Measurements from ENCODE around the gene NIPBL.

NIPBL gene

DNA sequence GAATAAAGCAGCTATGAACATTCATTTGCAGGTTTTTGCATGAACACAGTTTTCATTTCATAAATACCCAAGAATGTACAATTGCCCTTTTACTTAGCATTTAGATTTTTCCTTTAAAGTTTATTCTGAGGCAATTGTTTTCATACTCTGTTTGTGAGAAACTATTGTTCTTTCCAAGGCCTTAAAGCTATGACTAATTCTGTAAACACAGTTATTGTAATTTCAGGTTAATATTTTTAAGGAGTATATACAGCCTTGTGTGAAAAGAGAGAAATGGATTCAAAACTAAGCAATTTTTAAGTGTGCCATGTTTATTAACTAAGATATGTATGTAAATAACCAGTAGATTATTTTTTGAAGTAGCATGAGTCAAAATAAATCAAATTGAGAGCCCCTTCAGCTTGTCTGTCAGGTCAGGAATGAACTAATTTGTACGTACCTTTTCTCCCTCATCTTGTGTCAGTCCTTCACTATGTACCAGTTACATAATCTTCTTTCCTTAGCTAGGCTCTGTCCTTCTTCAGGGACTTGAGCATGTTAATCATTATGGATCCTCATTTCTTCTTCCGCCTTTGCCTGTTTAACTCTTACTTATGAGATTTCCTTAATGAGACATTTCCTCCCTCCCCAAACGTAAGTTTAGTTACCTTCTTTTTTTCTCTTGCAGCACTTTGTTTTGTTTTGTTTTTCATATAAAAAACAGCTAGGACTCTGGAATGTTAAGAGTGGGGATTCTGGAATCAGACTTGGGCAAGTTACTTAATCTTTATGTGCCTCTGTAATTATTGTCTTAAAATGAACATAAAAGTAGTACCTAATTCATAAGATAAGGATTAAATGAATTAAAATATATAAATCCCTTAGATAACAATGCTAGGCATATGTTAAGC, 63.6 kb downstream of the NIPBL start:
- H2AFZ ChIP-seq (ENCODE audit: low read depth, low read length, severe bottlenecking): no peak overlapping the region
- H3K4me3 ChIP-seq (ENCODE audit: insufficient read depth, low read length, poor library complexity, severe bottlenecking): no peak overlapping the region
- H4K20me1 ChIP-seq (ENCODE audit: low read depth, low read length): peaks cover 24% of the 10 kb centered on the region
- no peaks in the 10 kb centered on the region for H3K9me3 ChIP-seq (ENCODE audit: insufficient read depth, low read length)
- no peaks in the 10 kb centered on the region for H3K27me3 ChIP-seq (ENCODE audit: low read length)
- no peaks in the 10 kb centered on the region for H3K9me2 ChIP-seq (replicated peaks; ENCODE audit: insufficient read depth, low read length)
- H3K9ac ChIP-seq (ENCODE audit: low read length): no peak overlapping the region
- no peak overlapping the region for H3K4me2 ChIP-seq (ENCODE audit: low read depth, low read length, poor library complexity, severe bottlenecking)
- H3K27ac ChIP-seq (ENCODE audit: low read depth, low read length): no peak overlapping the region
- TF ChIP-seq, protein P1, sequence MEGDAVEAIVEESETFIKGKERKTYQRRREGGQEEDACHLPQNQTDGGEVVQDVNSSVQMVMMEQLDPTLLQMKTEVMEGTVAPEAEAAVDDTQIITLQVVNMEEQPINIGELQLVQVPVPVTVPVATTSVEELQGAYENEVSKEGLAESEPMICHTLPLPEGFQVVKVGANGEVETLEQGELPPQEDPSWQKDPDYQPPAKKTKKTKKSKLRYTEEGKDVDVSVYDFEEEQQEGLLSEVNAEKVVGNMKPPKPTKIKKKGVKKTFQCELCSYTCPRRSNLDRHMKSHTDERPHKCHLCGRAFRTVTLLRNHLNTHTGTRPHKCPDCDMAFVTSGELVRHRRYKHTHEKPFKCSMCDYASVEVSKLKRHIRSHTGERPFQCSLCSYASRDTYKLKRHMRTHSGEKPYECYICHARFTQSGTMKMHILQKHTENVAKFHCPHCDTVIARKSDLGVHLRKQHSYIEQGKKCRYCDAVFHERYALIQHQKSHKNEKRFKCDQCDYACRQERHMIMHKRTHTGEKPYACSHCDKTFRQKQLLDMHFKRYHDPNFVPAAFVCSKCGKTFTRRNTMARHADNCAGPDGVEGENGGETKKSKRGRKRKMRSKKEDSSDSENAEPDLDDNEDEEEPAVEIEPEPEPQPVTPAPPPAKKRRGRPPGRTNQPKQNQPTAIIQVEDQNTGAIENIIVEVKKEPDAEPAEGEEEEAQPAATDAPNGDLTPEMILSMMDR (IDR thresholded peaks at IDR 0.05; ENCODE audit: insufficient read depth, low read length, poor library complexity, severe bottlenecking): no peak
- no peak for TF ChIP-seq EZH2phosphoT487 (conservative IDR thresholded peaks at IDR 0.05; ENCODE audit: low read length)
- H3F3A ChIP-seq (ENCODE audit: insufficient read depth): peaks cover 8% of the 10 kb centered on the region; the same call in 1 of the 2 replicates
- no peaks in the 10 kb centered on the region for H3K36me3 ChIP-seq (ENCODE audit: low read length)
- H3K79me2 ChIP-seq (ENCODE audit: insufficient read depth, low read length): peaks cover 86% of the 10 kb centered on the region

DNA sequence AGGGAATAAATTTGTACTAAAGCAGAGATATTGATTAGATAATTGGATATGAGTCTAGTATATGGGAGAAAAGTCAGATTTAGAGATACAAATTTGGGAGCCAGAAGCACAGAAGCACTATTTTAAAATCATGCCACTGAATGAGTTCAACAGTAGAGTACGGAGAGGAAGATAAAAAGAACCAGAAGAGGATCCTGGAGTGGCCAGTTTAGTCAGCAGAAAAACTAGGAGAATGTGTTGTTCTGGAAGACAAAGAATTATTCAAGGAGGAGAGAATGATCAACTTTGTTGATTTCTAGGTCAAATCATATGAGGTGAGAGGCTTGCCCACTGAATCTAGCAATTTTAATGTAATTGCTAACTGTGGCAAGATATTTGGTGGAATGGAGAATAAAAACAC, 67.0 kb downstream of the NIPBL start:
- H3K36me3 ChIP-seq (ENCODE audit: low read length): no peaks in the 10 kb centered on the region
- H3K9ac ChIP-seq (ENCODE audit: low read length): no peak overlapping the region
- no peaks in the 10 kb centered on the region for H3K9me2 ChIP-seq (replicated peaks; ENCODE audit: insufficient read depth, low read length)
- TF ChIP-seq, protein P1 (IDR thresholded peaks at IDR 0.05; ENCODE audit: insufficient read depth, low read length, poor library complexity, severe bottlenecking): no peak
- TF ChIP-seq EZH2phosphoT487 (conservative IDR thresholded peaks at IDR 0.05; ENCODE audit: low read length): no peak
- H3K4me3 ChIP-seq (ENCODE audit: insufficient read depth, low read length, poor library complexity, severe bottlenecking): no peak overlapping the region
- H3K9me3 ChIP-seq (ENCODE audit: insufficient read depth, low read length): no peaks in the 10 kb centered on the region
- no peak overlapping the region for H3K4me2 ChIP-seq (ENCODE audit: low read depth, low read length, poor library complexity, severe bottlenecking)
- no peak overlapping the region for H3K27ac ChIP-seq (ENCODE audit: low read depth, low read length)
- H4K20me1 ChIP-seq (ENCODE audit: low read depth, low read length): peaks cover 25% of the 10 kb centered on the region
- peaks cover 11% of the 10 kb centered on the region; the same call in 1 of the 2 replicates for H3F3A ChIP-seq (ENCODE audit: insufficient read depth)
- H3K79me2 ChIP-seq (ENCODE audit: insufficient read depth, low read length): peaks cover 84% of the 10 kb centered on the region
- H3K27me3 ChIP-seq (ENCODE audit: low read length): no peaks in the 10 kb centered on the region
- no peak overlapping the region for H2AFZ ChIP-seq (ENCODE audit: low read depth, low read length, severe bottlenecking)

DNA sequence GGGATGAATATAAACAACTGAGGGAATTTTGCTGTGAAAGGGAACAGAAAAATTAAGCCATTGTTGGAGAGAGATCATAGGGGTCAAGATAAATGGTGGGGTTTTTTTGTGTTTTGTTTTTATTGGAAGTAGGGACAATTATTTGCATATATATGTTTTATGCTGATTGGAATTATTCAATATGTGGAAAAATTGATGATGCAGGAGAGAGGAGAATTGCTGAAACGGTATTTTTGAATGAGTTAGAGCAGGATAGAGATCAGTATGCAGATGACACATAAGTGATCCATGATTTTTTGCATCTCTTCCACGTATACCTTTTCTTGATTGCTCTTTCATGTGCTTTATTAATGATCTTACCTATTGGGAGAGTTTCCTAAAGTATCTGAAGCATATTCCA, 67.5 kb downstream of the NIPBL start:
- no peaks in the 10 kb centered on the region for H3K27me3 ChIP-seq (ENCODE audit: low read length)
- H3K4me2 ChIP-seq (ENCODE audit: low read depth, low read length, poor library complexity, severe bottlenecking): no peak overlapping the region
- peaks cover 84% of the 10 kb centered on the region for H3K79me2 ChIP-seq (ENCODE audit: insufficient read depth, low read length)
- no peak overlapping the region for H3K4me3 ChIP-seq (ENCODE audit: insufficient read depth, low read length, poor library complexity, severe bottlenecking)
- H3K27ac ChIP-seq (ENCODE audit: low read depth, low read length): no peak overlapping the region
- no peak overlapping the region for H3K9ac ChIP-seq (ENCODE audit: low read length)
- TF ChIP-seq, protein P1 (IDR thresholded peaks at IDR 0.05; ENCODE audit: insufficient read depth, low read length, poor library complexity, severe bottlenecking): no peak
- no peak for TF ChIP-seq EZH2phosphoT487 (conservative IDR thresholded peaks at IDR 0.05; ENCODE audit: low read length)
- no peak overlapping the region for H2AFZ ChIP-seq (ENCODE audit: low read depth, low read length, severe bottlenecking)
- no peaks in the 10 kb centered on the region for H3K9me3 ChIP-seq (ENCODE audit: insufficient read depth, low read length)
- peaks cover 11% of the 10 kb centered on the region; the same call in 1 of the 2 replicates for H3F3A ChIP-seq (ENCODE audit: insufficient read depth)
- H3K36me3 ChIP-seq (ENCODE audit: low read length): no peaks in the 10 kb centered on the region
- H3K9me2 ChIP-seq (replicated peaks; ENCODE audit: insufficient read depth, low read length): no peaks in the 10 kb centered on the region
- H4K20me1 ChIP-seq (ENCODE audit: low read depth, low read length): peaks cover 29% of the 10 kb centered on the region

All from SU-DHL-6 (cell line).